Neuronal stem cell (in vitro differentiated cells): ENCODE measurements around the gene STIMATE.

ENCODE experiments used
- DNase-seq: peaks from one replicate; pipeline ENCODE4 v3.0.0-alpha.2; 2013; ENCODE audit warnings: low spot score
- H2AFZ ChIP-seq: one replicate; pipeline ENCODE4 v1.6.1; 2013; ENCODE audit warnings: mild to moderate bottlenecking, low read length, inconsistent platforms
- H2AK5ac ChIP-seq: 2 replicates; pipeline ENCODE4 v1.6.1; 2013; ENCODE audit warnings: low read depth, mild to moderate bottlenecking, inconsistent platforms, low read length, moderate library complexity, mixed read lengths
- H2BK120ac ChIP-seq: 2 replicates; pipeline ENCODE4 v1.6.1; 2013; ENCODE audit warnings: low read depth, mild to moderate bottlenecking, inconsistent platforms, low read length, moderate library complexity, mixed read lengths
- H2BK12ac ChIP-seq: one replicate; pipeline ENCODE4 v1.6.1; 2013; ENCODE audit warnings: low read length, inconsistent platforms
- H2BK15ac ChIP-seq: 2 replicates; pipeline ENCODE4 v1.6.1; 2013; ENCODE audit warnings: mild to moderate bottlenecking, low read length, inconsistent platforms, mixed read lengths
- H2BK5ac ChIP-seq: one replicate; pipeline ENCODE4 v1.6.1; 2013; ENCODE audit warnings: inconsistent platforms, mild to moderate bottlenecking, low read length, moderate library complexity
- H3K14ac ChIP-seq: one replicate; pipeline ENCODE4 v1.6.1; 2013; ENCODE audit warnings: low read length, inconsistent platforms
- H3K18ac ChIP-seq: 2 replicates; pipeline ENCODE4 v1.6.1; 2013; ENCODE audit warnings: low read length, inconsistent platforms
- H3K23ac ChIP-seq: 2 replicates; pipeline ENCODE4 v1.6.1; 2013; ENCODE audit warnings: low read depth, mild to moderate bottlenecking, mixed read lengths, low read length, inconsistent platforms; ENCODE audit not compliant: poor library complexity
- H3K27ac ChIP-seq: replicated peaks from 3 replicates; pipeline ENCODE4 v1.5.1; 2013; ENCODE audit warnings: low read length, inconsistent platforms
- H3K27me3 ChIP-seq, 3 experiments: 2 replicates each; pipeline ENCODE4 v1.6.1; 2013; ENCODE audit warnings: low read length in 3 of 3, mild to moderate bottlenecking in 2 of 3, inconsistent platforms in 1 of 3, low read depth in 1 of 3, mixed read lengths in 1 of 3, moderate library complexity in 1 of 3; ENCODE audit not compliant: control insufficient read depth in 3 of 3, insufficient read depth in 3 of 3
- H3K36me3 ChIP-seq, 2 donors: replicated peaks in 1 of 2; 2 replicates each; pipeline ENCODE4 v1.6.1; 2013; ENCODE audit warnings: low read length in 2 of 2; ENCODE audit not compliant: control insufficient read depth in 2 of 2, insufficient read depth in 2 of 2
- H3K4ac ChIP-seq: 2 replicates; pipeline ENCODE4 v1.6.1; 2013; ENCODE audit warnings: inconsistent platforms, mild to moderate bottlenecking, low read length, moderate library complexity
- H3K4me1 ChIP-seq, 2 donors: 1 replicate in 1 of 2; 2 replicates in 1 of 2; pipeline ENCODE4 v1.6.1; 2013; ENCODE audit warnings: low read length in 2 of 2, low read depth in 1 of 2; ENCODE audit not compliant: control insufficient read depth in 2 of 2, insufficient read depth in 1 of 2
- H3K4me2 ChIP-seq: one replicate; pipeline ENCODE4 v1.6.1; 2013; ENCODE audit warnings: mild to moderate bottlenecking, low read length, inconsistent platforms; ENCODE audit not compliant: insufficient read depth, poor library complexity, severe bottlenecking
- H3K4me3 ChIP-seq, 2 donors: 2 replicates each; pipeline ENCODE4 v1.5.1; 2013; ENCODE audit warnings: low read length in 2 of 2, mild to moderate bottlenecking in 2 of 2, inconsistent platforms in 1 of 2, moderate library complexity in 1 of 2
- H3K79me1 ChIP-seq: one replicate; pipeline ENCODE4 v1.6.1; 2013; ENCODE audit warnings: low read depth, mild to moderate bottlenecking, inconsistent platforms, low read length, moderate library complexity
- H3K9ac ChIP-seq: one replicate; pipeline ENCODE4 v1.6.1; 2013; ENCODE audit warnings: mild to moderate bottlenecking, low read depth, low read length, inconsistent platforms; ENCODE audit not compliant: poor library complexity
- H3K9me3 ChIP-seq, 2 donors: replicated peaks in 1 of 2; 2 replicates each; pipeline versions ENCODE3 to v1.6.1; 2013; ENCODE audit warnings: low read length in 2 of 2, mild to moderate bottlenecking in 2 of 2, inconsistent platforms in 1 of 2, low read depth in 1 of 2, mixed read lengths in 1 of 2, moderate library complexity in 1 of 2; ENCODE audit not compliant: control insufficient read depth in 2 of 2, insufficient read depth in 1 of 2
- H4K8ac ChIP-seq: one replicate; pipeline ENCODE4 v1.6.1; 2013; ENCODE audit warnings: low read depth, mild to moderate bottlenecking, inconsistent platforms, low read length, moderate library complexity
- H4K91ac ChIP-seq: one replicate; pipeline ENCODE4 v1.6.1; 2013; ENCODE audit warnings: low read length, low read depth, mild to moderate bottlenecking, inconsistent platforms; ENCODE audit not compliant: poor library complexity
- WGBS, 2 donors: extraction: QIAGEN DNeasy Blood & Tissue Kit; methylation state at CpG; one replicate each; pipeline ENCODE4 v1.1.7; 2013; ENCODE audit warnings: missing lambda C conversion rate in 2 of 2, mixed read lengths in 1 of 2; ENCODE audit not compliant: insufficient read length in 2 of 2, insufficient replicate concordance in 1 of 2; ENCODE audit errors: extremely low coverage in 2 of 2; 5-methylcytosine and 5-hydroxymethylcytosine counted together

The STIMATE gene

DNA sequence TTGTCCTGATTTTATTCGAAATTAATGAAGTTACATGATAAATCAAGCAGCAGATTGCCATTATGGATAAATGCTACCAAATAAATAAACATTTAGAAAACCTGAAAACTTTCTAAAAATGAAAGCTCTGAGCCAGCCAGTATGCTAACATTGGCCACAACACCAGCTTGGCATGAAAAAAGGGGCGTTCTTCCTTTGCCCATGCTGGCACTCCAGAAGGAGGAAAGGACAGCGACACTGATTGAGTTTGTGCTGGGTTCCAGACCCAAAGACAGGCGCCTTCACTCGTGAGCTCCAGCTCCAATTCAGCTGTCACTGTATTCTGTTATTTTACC, 5.1 kb downstream of the STIMATE start:
- no peak overlapping the region for H2BK5ac ChIP-seq
- no peak overlapping the region for H3K9ac ChIP-seq
- no peak overlapping the region for H2AK5ac ChIP-seq
- no peak overlapping the region for H3K27ac ChIP-seq
- H3K23ac ChIP-seq: no peak overlapping the region
- no peaks in the 10 kb centered on the region for H3K9me3 ChIP-seq
- no peak overlapping the region for H2BK15ac ChIP-seq
- DNase-seq: no peak
- WGBS, 2 donors: no CpG with 5 or more reads among the region's 5 CpGs
- H4K8ac ChIP-seq: no peak overlapping the region
- H2AFZ ChIP-seq: no peak overlapping the region
- peaks cover 4 to 6% of the 10 kb centered on the region in 2 donors for H3K4me1 ChIP-seq
- peaks cover 2% of the 10 kb centered on the region for H3K79me1 ChIP-seq
- no peak overlapping the region for H3K4ac ChIP-seq
- H3K14ac ChIP-seq: no peak overlapping the region
- H3K36me3 ChIP-seq: peaks cover 2 to 4% of the 10 kb centered on the region in 2 donors
- no peak overlapping the region for H3K18ac ChIP-seq
- no peak overlapping the region for H3K4me2 ChIP-seq
- no peak overlapping the region for H4K91ac ChIP-seq
- H2BK12ac ChIP-seq: no peak overlapping the region
- H3K27me3 ChIP-seq: no peaks in the 10 kb centered on the region
- H2BK120ac ChIP-seq: no peak overlapping the region
- no peak overlapping the region for H3K4me3 ChIP-seq

DNA sequence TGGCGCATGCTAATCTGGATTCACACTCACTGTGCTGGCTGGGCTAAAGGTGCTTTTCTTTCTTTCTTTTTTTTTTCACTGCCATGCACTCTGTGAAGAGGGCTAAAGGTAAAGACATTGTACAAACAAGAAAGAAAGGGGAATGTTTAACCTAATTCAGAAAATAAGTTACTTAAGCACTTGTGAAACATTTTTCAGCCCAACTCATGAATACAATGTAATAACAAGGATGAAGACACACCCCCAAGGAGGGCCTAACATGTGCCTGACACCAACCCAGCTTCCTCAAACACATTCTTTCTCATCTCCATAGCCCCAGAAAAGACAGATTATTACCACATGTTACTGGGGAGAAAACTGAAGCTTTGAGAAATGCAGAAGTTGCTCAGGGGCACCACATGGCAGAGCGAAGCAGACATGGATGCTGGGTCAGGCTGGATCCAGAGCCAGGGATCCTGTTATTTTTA, 5.7 kb downstream of the STIMATE start:
- Histone ChIP-seq H3K4me2 (no peak overlapping the region), H3K4ac (no peak overlapping the region), H4K91ac (no peak overlapping the region), H2BK5ac (no peak overlapping the region), H3K14ac (no peak overlapping the region), H3K18ac (no peak overlapping the region), H3K36me3 (peaks cover 2 to 4% of the 10 kb centered on the region in 2 donors), H3K4me1 (peaks cover 3 to 4% of the 10 kb centered on the region in 2 donors), H2AFZ (no peak overlapping the region), H3K27ac (no peak overlapping the region), H3K79me1 (peaks cover 2% of the 10 kb centered on the region), H3K27me3 (no peaks in the 10 kb centered on the region), H3K23ac (no peak overlapping the region), H3K9ac (no peak overlapping the region), H2BK15ac (no peak overlapping the region), H2BK12ac (no peak overlapping the region), H2BK120ac (no peak overlapping the region), H4K8ac (no peak overlapping the region), H2AK5ac (no peak overlapping the region), H3K9me3 (no peaks in the 10 kb centered on the region), H3K4me3 (no peak overlapping the region)
- no peak for DNase-seq
- no CpG with 5 or more reads among the region's 2 CpGs for WGBS, 2 donors

DNA sequence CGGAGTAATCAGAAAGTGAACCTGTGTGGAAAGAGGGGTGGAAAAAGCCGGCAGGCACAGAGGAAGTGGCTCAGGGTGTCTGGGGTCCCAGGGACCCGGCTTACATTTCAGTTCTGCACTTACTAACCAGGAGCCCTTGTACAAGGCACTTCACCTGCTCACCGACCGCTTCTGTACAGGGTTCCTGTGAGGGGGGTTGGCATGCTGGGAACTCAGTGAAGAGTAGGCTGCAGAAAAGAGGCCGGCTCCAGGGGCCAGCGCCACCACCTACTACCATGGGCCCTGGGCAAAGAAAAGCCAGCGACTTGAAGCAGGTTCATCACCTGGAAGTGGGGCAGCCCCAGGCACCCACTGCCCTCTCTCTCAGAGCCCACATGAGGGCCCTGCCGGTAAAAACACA, 6.2 kb downstream of the STIMATE start:
- no peak overlapping the region for H3K4ac ChIP-seq
- no peak overlapping the region for H3K4me3 ChIP-seq

DNA sequence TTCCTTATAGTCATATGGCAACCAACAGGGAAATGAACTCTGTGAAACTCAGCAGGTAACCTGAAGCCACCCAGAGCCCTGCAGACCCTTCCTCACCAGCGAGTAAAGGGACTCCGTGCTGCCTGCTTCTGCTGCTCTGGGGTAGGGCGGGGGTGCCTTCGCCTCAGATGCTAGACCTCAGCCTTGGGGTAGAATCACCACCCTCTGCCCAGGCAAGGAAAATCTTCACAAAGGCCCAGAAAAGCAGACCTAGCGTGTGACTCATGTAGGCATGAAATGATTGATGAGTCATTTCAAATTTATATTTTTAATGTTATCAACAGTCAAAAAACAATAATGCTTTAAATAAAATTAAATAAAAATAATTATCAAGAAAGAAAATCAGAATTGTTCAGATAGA, 6.6 kb downstream of the STIMATE start:
- no peak for DNase-seq
- Histone ChIP-seq H2AK5ac (no peak overlapping the region), H3K18ac (no peak overlapping the region), H3K4me2 (no peak overlapping the region), H3K4me1 (peaks cover 0 to 2% of the 10 kb centered on the region in 2 donors), H2BK15ac (no peak overlapping the region), H3K14ac (no peak overlapping the region), H3K23ac (no peak overlapping the region), H4K8ac (no peak overlapping the region), H2AFZ (no peak overlapping the region), H2BK120ac (no peak overlapping the region), H3K9me3 (no peaks in the 10 kb centered on the region), H3K36me3 (peaks cover 2 to 4% of the 10 kb centered on the region in 2 donors), H3K27ac (no peak overlapping the region), H3K4me3 (no peak overlapping the region), H3K4ac (no peak overlapping the region), H4K91ac (no peak overlapping the region), H3K27me3 (no peaks in the 10 kb centered on the region), H2BK5ac (no peak overlapping the region), H2BK12ac (no peak overlapping the region), H3K79me1 (peaks cover 2% of the 10 kb centered on the region), H3K9ac (no peak overlapping the region)
- no CpG with 5 or more reads among the region's 5 CpGs for WGBS, 2 donors

More for the DNA sequence above, 6.2 kb downstream of the STIMATE start:
- peaks cover 2 to 4% of the 10 kb centered on the region in 2 donors for H3K36me3 ChIP-seq
- DNase-seq: no peak
- no peak overlapping the region for H3K23ac ChIP-seq
- H2BK15ac ChIP-seq: no peak overlapping the region
- H4K91ac ChIP-seq: no peak overlapping the region
- H2BK120ac ChIP-seq: no peak overlapping the region
- no peak overlapping the region for H2BK12ac ChIP-seq
- no CpG with 5 or more reads among the region's 9 CpGs for WGBS, 2 donors
- no peak overlapping the region for H3K4me2 ChIP-seq
- H2BK5ac ChIP-seq: no peak overlapping the region
- H2AK5ac ChIP-seq: no peak overlapping the region
- H3K18ac ChIP-seq: no peak overlapping the region
- H4K8ac ChIP-seq: no peak overlapping the region
- no peak overlapping the region for H2AFZ ChIP-seq
- H3K4me1 ChIP-seq: peaks cover 0 to 2% of the 10 kb centered on the region in 2 donors
- H3K9me3 ChIP-seq: no peaks in the 10 kb centered on the region
- H3K27me3 ChIP-seq: no peaks in the 10 kb centered on the region
- H3K27ac ChIP-seq: no peak overlapping the region
- H3K79me1 ChIP-seq: peaks cover 2% of the 10 kb centered on the region
- H3K14ac ChIP-seq: no peak overlapping the region
- H3K9ac ChIP-seq: no peak overlapping the region
